GM23248 (cell line): Measurements from ENCODE around the gene PRTN3. TPM values are rescaled to one million over a fixed set of nuclear protein-coding genes. Genes with fewer than 3 reads are reported as not detected.
"Not testable (repeated sequence)": the region's sequence is repeated elsewhere in the genome, so short reads cannot be mapped to it uniquely, and the experiment has no call there.

Experiments
- DNase-seq: peaks from one replicate; pipeline ENCODE4 v3.0.0-alpha.2; 2015
- H2AFZ ChIP-seq: fragments of 200-600 bp; sonication (generic); 2 replicates; pipeline ENCODE4 v1.6.1; 2016; ENCODE audit warnings: antibody characterized with exemption
- H3F3A ChIP-seq: fragments of 200-600 bp; sonication (generic); 2 replicates; pipeline ENCODE4 v1.6.1; 2016; ENCODE audit warnings: mild to moderate bottlenecking, antibody characterized with exemption, mixed run types; ENCODE audit not compliant: insufficient read depth
- H3K27ac ChIP-seq: fragments of 200-600 bp; sonication (generic); 2 replicates; pipeline ENCODE4 v1.5.1; 2016; ENCODE audit warnings: mild to moderate bottlenecking
- H3K27me3 ChIP-seq: fragments of 200-600 bp; sonication (generic); replicated peaks from 2 replicates; pipeline ENCODE4 v1.6.1; 2016; ENCODE audit warnings: mild to moderate bottlenecking; ENCODE audit not compliant: insufficient read depth
- H3K36me3 ChIP-seq: fragments of 200-600 bp; sonication (generic); 2 replicates; pipeline ENCODE4 v1.6.1; 2016; ENCODE audit warnings: low read depth, mild to moderate bottlenecking
- H3K4me1 ChIP-seq: fragments of 200-600 bp; sonication (generic); 2 replicates; pipeline ENCODE4 v1.6.1; 2016; ENCODE audit warnings: mild to moderate bottlenecking; ENCODE audit not compliant: insufficient read depth
- H3K4me2 ChIP-seq: fragments of 200-600 bp; sonication (generic); one replicate; pipeline ENCODE4 v1.6.1; 2016; ENCODE audit warnings: mild to moderate bottlenecking; ENCODE audit not compliant: unreplicated experiment
- H3K4me3 ChIP-seq: fragments of 200-600 bp; sonication (generic); 2 replicates; pipeline ENCODE4 v1.5.1; 2016; ENCODE audit warnings: mild to moderate bottlenecking
- H3K79me2 ChIP-seq: fragments of 200-600 bp; sonication (generic); 2 replicates; pipeline ENCODE4 v1.6.1; 2016; ENCODE audit warnings: mild to moderate bottlenecking; ENCODE audit not compliant: insufficient read depth
- H3K9ac ChIP-seq: fragments of 200-600 bp; sonication (generic); 2 replicates; pipeline ENCODE4 v1.6.1; 2016; ENCODE audit warnings: mild to moderate bottlenecking
- H3K9me2 ChIP-seq: fragments of 200-600 bp; sonication (generic); 2 replicates; pipeline ENCODE4 v1.6.1; 2016; ENCODE audit warnings: mixed run types, mild to moderate bottlenecking, moderate library complexity; ENCODE audit not compliant: insufficient read depth
- H3K9me3 ChIP-seq: fragments of 200-600 bp; sonication (generic); one replicate; pipeline ENCODE4 v1.6.1; 2017; ENCODE audit warnings: low read depth
- H4K20me1 ChIP-seq: fragments of 200-600 bp; sonication (generic); 2 replicates; pipeline ENCODE4 v1.6.0; 2016; ENCODE audit not compliant: insufficient read depth
- EZH2 ChIP-seq: fragments of 200-600 bp; sonication (generic); IDR thresholded peaks from 2 replicates; pipeline ENCODE4 v1.6.1; 2018; ENCODE audit warnings: antibody characterized with exemption, mild to moderate bottlenecking; ENCODE audit not compliant: insufficient read depth, poor library complexity, severe bottlenecking
- EZH2phosphoT487 ChIP-seq: fragments of 200-600 bp; sonication (generic); IDR thresholded peaks from 2 replicates; pipeline ENCODE4 v1.6.1; 2018; ENCODE audit warnings: antibody characterized with exemption, moderate library complexity, mild to moderate bottlenecking, low read depth; ENCODE audit not compliant: insufficient read depth
- WGBS, 2 experiments: methylation state at CpG; one replicate each; pipeline ENCODE4 v1.1.6; 2015 to 2017; ENCODE audit warnings: low lambda C conversion rate in 2 of 2, low coverage in 1 of 2; ENCODE audit errors: missing lambda C conversion rate in 2 of 2; 5-methylcytosine and 5-hydroxymethylcytosine counted together
- in situ Hi-C: fragments of 300-500 bp; cut with MboI; formaldehyde crosslinking; loops from 2 replicates; pipeline ENCODE4 v1.15.0; 2020
- polyA plus RNA-seq: library from polyadenylated mRNA; unstranded; fragments of >200 nt; fragmentation: Nextera tagmentation; extraction: Ambion mirVana; gene quantifications from 2 replicates; pipeline ENCODE4 v1.2.1, GENCODE V29; 2016
- total RNA-seq: library from RNA; depleted of rRNA; stranded (reverse); fragments of >200 nt; shearing (Covaris generic); gene quantifications from 2 replicates; pipeline ENCODE4 v1.2.3, GENCODE V29; 2014

PRTN3 gene
- total and polyA plus RNA-seq, 2 experiments from 2014 or later: not detected

- Histone ChIP-seq H3K9me2 (no peaks in the 10 kb centered on the region), H3K36me3 (no peaks in the 10 kb centered on the region), H3K27me3 (peaks cover 49% of the 10 kb centered on the region), H3F3A (no peaks in the 10 kb centered on the region), H3K9ac (no peak overlapping the region), H3K4me3 (no peak overlapping the region), H3K4me2 (no peak overlapping the region), H3K4me1 (no peaks in the 10 kb centered on the region), H2AFZ (no peak overlapping the region), H3K9me3 (no peaks in the 10 kb centered on the region), H3K79me2 (no peaks in the 10 kb centered on the region), H3K27ac (no peak overlapping the region), H4K20me1 (no peaks in the 10 kb centered on the region)
- in situ Hi-C loops: no loop called here
- DNase-seq: no peak
- no peak for TF ChIP-seq EZH2phosphoT487
- TF ChIP-seq EZH2: no peak
- WGBS, 2 experiments: 6 to 9% methylated on average over 16 to 70 of the region's 70 CpGs
These were observed 3.2 kb downstream of the PRTN3 start for GRCh38 chr19:843836-844545.

- Histone ChIP-seq H3K4me1 (no peaks in the 10 kb centered on the region), H3K4me2 (no peak overlapping the region), H2AFZ (no peak overlapping the region), H4K20me1 (no peaks in the 10 kb centered on the region), H3K9me2 (no peaks in the 10 kb centered on the region), H3K27ac (no peak overlapping the region), H3K4me3 (no peak overlapping the region), H3F3A (no peaks in the 10 kb centered on the region), H3K9ac (no peak overlapping the region), H3K79me2 (no peaks in the 10 kb centered on the region), H3K36me3 (no peaks in the 10 kb centered on the region), H3K27me3 (peaks cover 49% of the 10 kb centered on the region), H3K9me3 (no peaks in the 10 kb centered on the region)
- in situ Hi-C loops: no loop called here
- WGBS, 2 experiments: 14 to 21% methylated on average over 7 to 11 of the region's 11 CpGs
- no peak for DNase-seq
- peak; percentile 46 for TF ChIP-seq EZH2
- no peak for TF ChIP-seq EZH2phosphoT487
These were observed 3.8 kb downstream of the PRTN3 start for GRCh38 chr19:844546-844971.

GRCh38 chr19:845707-846521 lies 5.1 kb downstream of the PRTN3 start:
- no peaks in the 10 kb centered on the region for H3K9me3 ChIP-seq
- no peaks in the 10 kb centered on the region for H3K79me2 ChIP-seq
- H2AFZ ChIP-seq: no peak overlapping the region
- 0 out of 2 replicates have a peak, but pooled peaks cover 3% of the 10 kb centered on the region for H3F3A ChIP-seq
- H3K9me2 ChIP-seq: no peaks in the 10 kb centered on the region
- no peaks in the 10 kb centered on the region for H3K36me3 ChIP-seq
- H3K27ac ChIP-seq: no peak overlapping the region
- DNase-seq: no peak
- peaks cover 49% of the 10 kb centered on the region for H3K27me3 ChIP-seq
- no peak overlapping the region for H3K9ac ChIP-seq
- no peaks in the 10 kb centered on the region for H4K20me1 ChIP-seq
- WGBS, 2 experiments: 67 to 69% methylated on average over 21 to 37 of the region's 37 CpGs
- TF ChIP-seq EZH2 (no peak), EZH2phosphoT487 (no peak)
- no peak overlapping the region for H3K4me2 ChIP-seq
- in situ Hi-C loops: no loop called here
- 0 out of 2 replicates have a peak, but pooled peaks cover 4% of the 10 kb centered on the region for H3K4me1 ChIP-seq
- no peak overlapping the region for H3K4me3 ChIP-seq

GRCh38 chr19:848386-848921 lies 7.7 kb downstream of the PRTN3 start:
- Histone ChIP-seq H3K27ac (no peak overlapping the region), H3K36me3 (no peaks in the 10 kb centered on the region), H3K27me3 (peaks cover 38% of the 10 kb centered on the region), H3F3A (0 out of 2 replicates have a peak, but pooled peaks cover 3% of the 10 kb centered on the region), H3K4me2 (no peak overlapping the region), H2AFZ (no peak overlapping the region), H3K4me3 (no peak overlapping the region), H3K9me2 (no peaks in the 10 kb centered on the region), H3K4me1 (0 out of 2 replicates have a peak, but pooled peaks cover 4% of the 10 kb centered on the region), H4K20me1 (no peaks in the 10 kb centered on the region), H3K9ac (no peak overlapping the region), H3K9me3 (no peaks in the 10 kb centered on the region), H3K79me2 (no peaks in the 10 kb centered on the region)
- peak; percentile 40 for DNase-seq
- in situ Hi-C loops: no loop called here
- 15 to 29% methylated on average over 7 to 12 of the region's 12 CpGs for WGBS, 2 experiments
- TF ChIP-seq EZH2 (no peak), EZH2phosphoT487 (no peak)

- H3K9me3 ChIP-seq, in situ Hi-C loops, H3K9ac ChIP-seq, H3K9me2 ChIP-seq, H3K27ac ChIP-seq, H3K79me2 ChIP-seq, H2AFZ ChIP-seq, DNase-seq, H3K4me2 ChIP-seq, H3F3A ChIP-seq, H4K20me1 ChIP-seq, H3K4me1 ChIP-seq, H3K36me3 ChIP-seq, H3K4me3 ChIP-seq: not testable (repeated sequence)
- WGBS, 2 experiments: 61 to 62% methylated on average over 8 of the region's 8 CpGs
- peaks cover 34% of the 10 kb centered on the region for H3K27me3 ChIP-seq
These were observed 8.4 kb downstream of the PRTN3 start for GRCh38 chr19:849195-849594.
